ENCODE measurements around the gene ASAP3. TPM values are rescaled to one million over a fixed set of nuclear protein-coding genes. Genes with fewer than 3 reads are reported as not detected.

Gene ASAP3
- total and polyA plus RNA-seq, 2 donors (not counting 3 experiments of a cell fraction or from before 2014, with no cell fraction given), result 12.5 to 14.2 TPM

DNA sequence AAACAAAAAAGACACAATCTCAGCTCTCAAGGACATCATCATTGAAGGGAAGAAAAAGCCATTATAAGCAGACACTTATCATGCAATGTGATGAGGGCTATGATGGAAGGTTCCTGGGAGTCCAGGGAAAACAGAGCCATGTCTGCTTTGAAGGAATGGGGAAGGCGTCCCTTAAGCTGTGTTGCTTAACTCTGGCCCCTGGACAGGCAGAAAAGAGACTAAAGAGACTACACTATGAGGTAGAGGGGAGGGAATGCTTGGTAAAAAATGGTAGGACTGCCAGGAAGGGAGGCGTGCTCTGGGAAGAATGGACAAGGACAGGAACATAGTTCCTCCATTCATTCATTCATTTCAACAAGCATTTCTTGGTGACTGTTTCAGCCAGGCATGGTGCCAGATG, 21.2 kb downstream of the ASAP3 start:
- POLR2A ChIA-PET, result no interaction called here
- TF ChIP-seq FOS (IDR thresholded peaks at IDR 0.05; ENCODE audit: borderline replicate concordance, insufficient read depth, low read length) (no peak), GATA2 (IDR thresholded peaks at IDR 0.05; ENCODE audit: insufficient read depth, insufficient read length, low read depth, low read length) (no peak), EZH2 (IDR thresholded peaks at IDR 0.05; ENCODE audit: borderline replicate concordance, low read depth, low read length, severe bottlenecking) (no peak), POLR2A (IDR thresholded peaks at IDR 0.05; ENCODE audit: low read depth, low read length) (no peak), POLR2AphosphoS5 (IDR thresholded peaks at IDR 0.05; ENCODE audit: insufficient read depth, low read depth, low read length) (no peak), MYC (IDR thresholded peaks at IDR 0.05; ENCODE audit: low read depth, low read length) (no peak), JUN (IDR thresholded peaks at IDR 0.05; ENCODE audit: borderline replicate concordance, insufficient read depth, insufficient read length, low read depth) (no peak)
- TF ChIP-seq, protein P1, sequence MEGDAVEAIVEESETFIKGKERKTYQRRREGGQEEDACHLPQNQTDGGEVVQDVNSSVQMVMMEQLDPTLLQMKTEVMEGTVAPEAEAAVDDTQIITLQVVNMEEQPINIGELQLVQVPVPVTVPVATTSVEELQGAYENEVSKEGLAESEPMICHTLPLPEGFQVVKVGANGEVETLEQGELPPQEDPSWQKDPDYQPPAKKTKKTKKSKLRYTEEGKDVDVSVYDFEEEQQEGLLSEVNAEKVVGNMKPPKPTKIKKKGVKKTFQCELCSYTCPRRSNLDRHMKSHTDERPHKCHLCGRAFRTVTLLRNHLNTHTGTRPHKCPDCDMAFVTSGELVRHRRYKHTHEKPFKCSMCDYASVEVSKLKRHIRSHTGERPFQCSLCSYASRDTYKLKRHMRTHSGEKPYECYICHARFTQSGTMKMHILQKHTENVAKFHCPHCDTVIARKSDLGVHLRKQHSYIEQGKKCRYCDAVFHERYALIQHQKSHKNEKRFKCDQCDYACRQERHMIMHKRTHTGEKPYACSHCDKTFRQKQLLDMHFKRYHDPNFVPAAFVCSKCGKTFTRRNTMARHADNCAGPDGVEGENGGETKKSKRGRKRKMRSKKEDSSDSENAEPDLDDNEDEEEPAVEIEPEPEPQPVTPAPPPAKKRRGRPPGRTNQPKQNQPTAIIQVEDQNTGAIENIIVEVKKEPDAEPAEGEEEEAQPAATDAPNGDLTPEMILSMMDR (IDR thresholded peaks at IDR 0.05; ENCODE audit: extremely low read depth in 1 of 2, insufficient read depth in 1 of 2, low read depth in 1 of 2, low read length in 2 of 2), result no peak
- TF ChIP-seq, protein P2, sequence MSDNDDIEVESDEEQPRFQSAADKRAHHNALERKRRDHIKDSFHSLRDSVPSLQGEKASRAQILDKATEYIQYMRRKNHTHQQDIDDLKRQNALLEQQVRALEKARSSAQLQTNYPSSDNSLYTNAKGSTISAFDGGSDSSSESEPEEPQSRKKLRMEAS (IDR thresholded peaks at IDR 0.05; ENCODE audit: insufficient read depth, insufficient read length), result no peak
- dilution Hi-C loops (cut with MboI; ENCODE audit: extremely low pct_ligation_motif_present, low sequenced_read_pairs), result no loop called here

More for the DNA sequence above, 21.2 kb downstream of the ASAP3 start:
- Histone ChIP-seq H3K4me1 (ENCODE audit: control insufficient read depth, extremely low read depth, insufficient read depth, low read length) (no peaks in the 10 kb centered on the region), H2AFZ (ENCODE audit: low read depth, low read length) (no peak overlapping the region), H3K9ac (replicated peaks; ENCODE audit: extremely low read depth, insufficient read depth, low read length) (no peak overlapping the region), H4K20me1 (replicated peaks; ENCODE audit: control insufficient read depth, extremely low read depth, insufficient read depth, low read length) (no peaks in the 10 kb centered on the region), H3K9me1 (replicated peaks; ENCODE audit: control insufficient read depth, extremely low read depth, insufficient read depth, low read length) (no peaks in the 10 kb centered on the region), H3K9me3 (replicated peaks; ENCODE audit: control insufficient read depth, insufficient read depth, low read length) (no peaks in the 10 kb centered on the region), H3K27ac (ENCODE audit: insufficient read depth, low read depth, low read length) (no peak overlapping the region), H3K36me3 (ENCODE audit: control insufficient read depth in 2 of 2, extremely low read depth in 1 of 2, insufficient read depth in 2 of 2, low read length in 2 of 2) (no peaks in the 10 kb centered on the region), H3K4me2 (ENCODE audit: insufficient read depth, low read length) (no peak overlapping the region), H3K4me3 (replicated peaks in 1 of 3; ENCODE audit: insufficient read depth in 1 of 3, low read depth in 1 of 3, low read length in 3 of 3) (no peak overlapping the region), H3K27me3 (ENCODE audit: control insufficient read depth in 2 of 2, insufficient read depth in 2 of 2, low read length in 2 of 2) (peaks cover 0 to 3% of the 10 kb centered on the region in 2 experiments), H3K79me2 (ENCODE audit: control insufficient read depth, insufficient read depth, low read length) (no peaks in the 10 kb centered on the region)
- CTCF ChIA-PET, result interaction anchor here (0.8 to 2.7 kb wide), 3 partner anchors 34 to 77 kb away, joined by 3 to 11 read pairs (median 4); no protein-coding TSS in a partner anchor
- intact Hi-C loops (cut with micrococcal nuclease), result no loop called here
- DNase-seq (ENCODE audit: low read depth, low spot score) (no peak), FAIRE-seq (no peak)
- BruUV-seq (replicated peaks), result no TSS peak

Data from endothelial cell of umbilical vein (primary cell).